Skin of body (tissue), 2 donors: ENCODE data around the gene HOXD10. TPM values are rescaled to one million over a fixed set of nuclear protein-coding genes. Genes with fewer than 3 reads are reported as not detected.

Source experiments
- DNase-seq: peaks from one replicate; lab custom pipeline; 2025; lab: John Stamatoyannopoulos, UW
- total RNA-seq: library from RNA; depleted of rRNA; stranded (reverse); fragments of >200 nt; gene quantifications from one replicate; pipeline ENCODE4 v1.2.3, GENCODE V29; 2014

Gene HOXD10
- total RNA-seq, 1 donor from 2014 or later = 1.8 TPM

- DNase-seq = no peak
Observed at GRCh38 chr2:176106581-176107539, 9.7 kb upstream of the HOXD10 start, which contains the start of gene HOXD11. Gene HOXD11, plus strand, starts transcription at chr2:176107280. Its CDS starts 76 bp downstream, at chr2:176107356.

- no peak for DNase-seq
Observed at GRCh38 chr2:176107731-176108181, 8.8 kb upstream of the HOXD10 start.

- DNase-seq = no peak
Observed at GRCh38 chr2:176109192-176109901, 7.2 kb upstream of the HOXD10 start.

- no peak for DNase-seq
Observed at GRCh38 chr2:176109946-176110345, 6.6 kb upstream of the HOXD10 start.

- no peak for DNase-seq
Observed at GRCh38 chr2:176110415-176111308, 5.9 kb upstream of the HOXD10 start.

- DNase-seq = no peak
Observed at GRCh38 chr2:176111309-176111663, 5.3 kb upstream of the HOXD10 start.

GRCh38 chr2:176111846-176112374 is 4.7 kb upstream of the HOXD10 start:
- DNase-seq = no peak

- no peak for DNase-seq
Observed at GRCh38 chr2:176112375-176113302, 3.9 kb upstream of the HOXD10 start.

GRCh38 chr2:176114120-176114929 is 2.3 kb upstream of the HOXD10 start:
- DNase-seq = no peak

GRCh38 chr2:176114930-176115625 is 1.5 kb upstream of the HOXD10 start:
- DNase-seq = no peak

- no peak for DNase-seq
Observed at GRCh38 chr2:176117162-176117822, 714 bp downstream of the HOXD10 start.

GRCh38 chr2:176117823-176118371 is 1.3 kb downstream of the HOXD10 start:
- DNase-seq = no peak

GRCh38 chr2:176118601-176119339 is 2.2 kb downstream of the HOXD10 start:
- DNase-seq = no peak

GRCh38 chr2:176120364-176121189 is 4.0 kb downstream of the HOXD10 start:
- DNase-seq = no peak

- no peak for DNase-seq
Observed at GRCh38 chr2:176121190-176122051, 4.8 kb downstream of the HOXD10 start.
